HepG2 (cell line): ENCODE results near the gene CGREF1. TPM values are rescaled to one million over a fixed set of nuclear protein-coding genes. Genes with fewer than 3 reads are reported as not detected.

Experiments
- AHR ChIP-seq: IDR thresholded peaks from 2 replicates; pipeline ENCODE4 v1.6.1; 2018; ENCODE audit warnings: missing genetic modification reagents, missing compliant biosample characterization
- HES4 ChIP-seq: sonication (generic); formaldehyde crosslinking; IDR thresholded peaks from 2 replicates; pipeline ENCODE4 v1.9.0; 2021; ENCODE audit warnings: mild to moderate bottlenecking, missing genetic modification reagents, borderline replicate concordance
- RXRA ChIP-seq: sonication (generic); formaldehyde crosslinking; IDR thresholded peaks from 2 replicates; pipeline ENCODE4 v1.5.1; 2020; ENCODE audit warnings: missing genetic modification reagents
- ZBTB38 ChIP-seq: sonication (generic); formaldehyde crosslinking; IDR thresholded peaks from 2 replicates; pipeline ENCODE4 v1.5.1; 2020; ENCODE audit warnings: mild to moderate bottlenecking, missing genetic modification reagents
- ZBTB8A ChIP-seq: sonication (generic); formaldehyde crosslinking; IDR thresholded peaks from 2 replicates; pipeline ENCODE4 v1.4.0; 2020; ENCODE audit warnings: mild to moderate bottlenecking, low read depth, missing genetic modification reagents, borderline replicate concordance
- ZC3H4 ChIP-seq: sonication (generic); formaldehyde crosslinking; IDR thresholded peaks from 2 replicates; pipeline ENCODE4 v1.4.0; 2020; ENCODE audit warnings: missing genetic modification reagents, borderline replicate concordance
- ZNF644 ChIP-seq: IDR thresholded peaks from 2 replicates; pipeline ENCODE4 v1.6.1; 2016; ENCODE audit warnings: low read depth
- polyA plus RNA-seq, 8 experiments: library from polyadenylated mRNA; depleted of rRNA in 3 of 8; stranded (reverse) in 7 of 8; unstranded in 1 of 8; fragments of >200 nt; fragmentation: Illumina TruSeq in 4 of 8; extraction: Trizol in 4 of 8; gene quantifications; 2 replicates each; pipeline versions ENCODE4 v1.2.1 to v1.2.3, GENCODE V29; 2011 to 2016; ENCODE audit warnings: low read depth in 4 of 8, missing spikeins in 1 of 8, mixed read lengths in 1 of 8; ENCODE audit not compliant: insufficient read depth in 1 of 8
- total RNA-seq, 5 experiments: library from RNA; depleted of rRNA; stranded (reverse); fragments of >200 nt; fragmentation: Illumina TruSeq; extraction: Trizol; gene quantifications; 2 replicates each; pipeline ENCODE4 v1.2.3, GENCODE V29; 2016; ENCODE audit warnings: low read depth in 1 of 5
- TF ChIP-seq, protein P1 (sequence below): sonication (generic); formaldehyde crosslinking; IDR thresholded peaks from 2 replicates; pipeline ENCODE4 v1.4.0; 2020; ENCODE audit warnings: missing genetic modification reagents
- TF ChIP-seq, protein P2 (sequence below): sonication (generic); formaldehyde crosslinking; IDR thresholded peaks from 2 replicates; pipeline ENCODE4 v1.8.0; 2022; ENCODE audit warnings: missing genetic modification reagents, mild to moderate bottlenecking, moderate library complexity, borderline replicate concordance
- TF ChIP-seq, protein P3 (sequence below): sonication (generic); formaldehyde crosslinking; IDR thresholded peaks from 2 replicates; pipeline ENCODE4 v1.5.0; 2020; ENCODE audit warnings: missing genetic modification reagents
- TF ChIP-seq, protein P4 (sequence below): sonication (generic); formaldehyde crosslinking; IDR thresholded peaks from 2 replicates; pipeline ENCODE4 v1.4.0; 2020; ENCODE audit warnings: missing genetic modification reagents, borderline replicate concordance
- TF ChIP-seq, protein P5 (sequence below): sonication (generic); formaldehyde crosslinking; IDR thresholded peaks from 2 replicates; pipeline ENCODE4 v1.8.0; 2022; ENCODE audit warnings: missing genetic modification reagents, mild to moderate bottlenecking, inconsistent platforms, borderline replicate concordance

The CGREF1 gene
- total and polyA plus RNA-seq, 2 of the 13 experiments (the other 11 are each of a cell fraction or from before 2014, with no cell fraction given) = 13.9 to 23.4 TPM

DNA sequence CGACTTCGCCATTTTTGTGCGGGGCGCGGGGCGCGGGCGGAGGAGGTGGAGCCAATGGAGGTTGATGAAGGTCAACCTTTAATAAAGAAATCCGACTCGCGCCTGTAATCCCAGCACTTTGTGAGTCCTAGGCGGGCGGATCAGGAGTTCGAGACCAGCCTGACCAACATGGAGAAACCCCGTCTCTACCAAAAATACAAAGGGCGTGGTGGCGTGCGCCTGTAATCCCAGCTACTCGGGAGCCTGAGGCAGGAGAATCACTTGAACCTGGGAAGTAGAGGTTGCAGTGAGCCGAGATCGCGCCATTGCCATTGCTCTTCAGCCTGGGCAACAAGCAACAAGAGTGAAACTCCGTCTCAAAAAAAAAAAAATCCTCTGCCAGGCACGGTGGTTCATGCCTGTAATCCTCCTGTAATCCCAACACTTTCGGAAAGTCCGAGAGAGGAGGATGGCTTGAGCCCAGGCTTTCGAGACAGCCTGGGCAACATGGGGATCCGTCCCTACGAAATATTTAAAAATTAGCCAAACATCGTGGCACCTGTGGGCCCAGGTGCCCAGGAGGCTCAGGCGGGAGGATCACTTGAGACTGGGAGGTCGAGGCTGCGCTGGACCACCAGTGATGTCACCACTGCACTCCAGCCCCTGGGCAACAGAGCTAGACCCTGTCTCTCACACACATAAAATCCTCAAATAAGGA is 16.0 kb upstream of the CGREF1 start (continued):
- TF ChIP-seq, protein P1, sequence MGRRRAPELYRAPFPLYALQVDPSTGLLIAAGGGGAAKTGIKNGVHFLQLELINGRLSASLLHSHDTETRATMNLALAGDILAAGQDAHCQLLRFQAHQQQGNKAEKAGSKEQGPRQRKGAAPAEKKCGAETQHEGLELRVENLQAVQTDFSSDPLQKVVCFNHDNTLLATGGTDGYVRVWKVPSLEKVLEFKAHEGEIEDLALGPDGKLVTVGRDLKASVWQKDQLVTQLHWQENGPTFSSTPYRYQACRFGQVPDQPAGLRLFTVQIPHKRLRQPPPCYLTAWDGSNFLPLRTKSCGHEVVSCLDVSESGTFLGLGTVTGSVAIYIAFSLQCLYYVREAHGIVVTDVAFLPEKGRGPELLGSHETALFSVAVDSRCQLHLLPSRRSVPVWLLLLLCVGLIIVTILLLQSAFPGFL (CRISPR knock-in tag) = no peak
- TF ChIP-seq ZBTB38 (CRISPR knock-in tag) (peak; percentile 69; the same call in 1 of the 2 replicates), ZNF644 (CRISPR knock-in tag) (peak; percentile 64), AHR (CRISPR knock-in tag) (0 out of 2 replicates have a peak, but pooled peaks have one; percentile 64), RXRA (CRISPR knock-in tag) (0 out of 2 replicates have a peak, but pooled peaks have one; percentile 36), HES4 (CRISPR knock-in tag) (0 out of 2 replicates have a peak, but pooled peaks have one; percentile 70), ZC3H4 (CRISPR knock-in tag) (no peak), ZBTB8A (CRISPR knock-in tag) (0 out of 2 replicates have a peak, but pooled peaks have one; percentile 54)
- TF ChIP-seq, protein P2, sequence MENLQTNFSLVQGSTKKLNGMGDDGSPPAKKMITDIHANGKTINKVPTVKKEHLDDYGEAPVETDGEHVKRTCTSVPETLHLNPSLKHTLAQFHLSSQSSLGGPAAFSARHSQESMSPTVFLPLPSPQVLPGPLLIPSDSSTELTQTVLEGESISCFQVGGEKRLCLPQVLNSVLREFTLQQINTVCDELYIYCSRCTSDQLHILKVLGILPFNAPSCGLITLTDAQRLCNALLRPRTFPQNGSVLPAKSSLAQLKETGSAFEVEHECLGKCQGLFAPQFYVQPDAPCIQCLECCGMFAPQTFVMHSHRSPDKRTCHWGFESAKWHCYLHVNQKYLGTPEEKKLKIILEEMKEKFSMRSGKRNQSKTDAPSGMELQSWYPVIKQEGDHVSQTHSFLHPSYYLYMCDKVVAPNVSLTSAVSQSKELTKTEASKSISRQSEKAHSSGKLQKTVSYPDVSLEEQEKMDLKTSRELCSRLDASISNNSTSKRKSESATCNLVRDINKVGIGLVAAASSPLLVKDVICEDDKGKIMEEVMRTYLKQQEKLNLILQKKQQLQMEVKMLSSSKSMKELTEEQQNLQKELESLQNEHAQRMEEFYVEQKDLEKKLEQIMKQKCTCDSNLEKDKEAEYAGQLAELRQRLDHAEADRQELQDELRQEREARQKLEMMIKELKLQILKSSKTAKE = 0 out of 2 replicates have a peak, but pooled peaks have one; percentile 7
- TF ChIP-seq, protein P3, sequence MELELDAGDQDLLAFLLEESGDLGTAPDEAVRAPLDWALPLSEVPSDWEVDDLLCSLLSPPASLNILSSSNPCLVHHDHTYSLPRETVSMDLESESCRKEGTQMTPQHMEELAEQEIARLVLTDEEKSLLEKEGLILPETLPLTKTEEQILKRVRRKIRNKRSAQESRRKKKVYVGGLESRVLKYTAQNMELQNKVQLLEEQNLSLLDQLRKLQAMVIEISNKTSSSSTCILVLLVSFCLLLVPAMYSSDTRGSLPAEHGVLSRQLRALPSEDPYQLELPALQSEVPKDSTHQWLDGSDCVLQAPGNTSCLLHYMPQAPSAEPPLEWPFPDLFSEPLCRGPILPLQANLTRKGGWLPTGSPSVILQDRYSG = no peak
- TF ChIP-seq, protein P4, sequence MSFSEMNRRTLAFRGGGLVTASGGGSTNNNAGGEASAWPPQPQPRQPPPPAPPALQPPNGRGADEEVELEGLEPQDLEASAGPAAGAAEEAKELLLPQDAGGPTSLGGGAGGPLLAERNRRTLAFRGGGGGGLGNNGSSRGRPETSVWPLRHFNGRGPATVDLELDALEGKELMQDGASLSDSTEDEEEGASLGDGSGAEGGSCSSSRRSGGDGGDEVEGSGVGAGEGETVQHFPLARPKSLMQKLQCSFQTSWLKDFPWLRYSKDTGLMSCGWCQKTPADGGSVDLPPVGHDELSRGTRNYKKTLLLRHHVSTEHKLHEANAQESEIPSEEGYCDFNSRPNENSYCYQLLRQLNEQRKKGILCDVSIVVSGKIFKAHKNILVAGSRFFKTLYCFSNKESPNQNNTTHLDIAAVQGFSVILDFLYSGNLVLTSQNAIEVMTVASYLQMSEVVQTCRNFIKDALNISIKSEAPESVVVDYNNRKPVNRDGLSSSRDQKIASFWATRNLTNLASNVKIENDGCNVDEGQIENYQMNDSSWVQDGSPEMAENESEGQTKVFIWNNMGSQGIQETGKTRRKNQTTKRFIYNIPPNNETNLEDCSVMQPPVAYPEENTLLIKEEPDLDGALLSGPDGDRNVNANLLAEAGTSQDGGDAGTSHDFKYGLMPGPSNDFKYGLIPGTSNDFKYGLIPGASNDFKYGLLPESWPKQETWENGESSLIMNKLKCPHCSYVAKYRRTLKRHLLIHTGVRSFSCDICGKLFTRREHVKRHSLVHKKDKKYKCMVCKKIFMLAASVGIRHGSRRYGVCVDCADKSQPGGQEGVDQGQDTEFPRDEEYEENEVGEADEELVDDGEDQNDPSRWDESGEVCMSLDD (CRISPR knock-in tag) = no peak
- TF ChIP-seq, protein P5, sequence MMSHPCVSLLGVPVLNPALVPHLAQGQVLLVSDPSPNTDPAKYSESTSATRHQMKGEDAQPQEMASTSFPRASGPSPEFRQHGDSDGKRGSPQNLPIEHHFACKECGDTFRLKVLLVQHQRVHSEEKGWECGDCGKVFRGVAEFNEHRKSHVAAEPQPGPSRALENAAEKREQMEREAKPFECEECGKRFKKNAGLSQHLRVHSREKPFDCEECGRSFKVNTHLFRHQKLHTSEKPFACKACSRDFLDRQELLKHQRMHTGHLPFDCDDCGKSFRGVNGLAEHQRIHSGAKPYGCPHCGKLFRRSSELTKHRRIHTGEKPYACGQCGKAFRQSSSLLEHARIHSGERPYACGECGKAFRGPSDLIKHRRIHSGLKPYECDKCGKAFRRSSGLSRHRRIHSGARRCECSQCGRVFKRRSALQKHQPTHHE = no peak
